Endothelial cell of umbilical vein (primary cell): ENCODE results near the gene SELENOH. TPM values are rescaled to one million over a fixed set of nuclear protein-coding genes. Genes with fewer than 3 reads are reported as not detected.

Experiments used
- BruUV-seq: library from RNA; stranded (reverse); fragments of 400-500 nt; replicated peaks from 2 replicates; lab custom pipeline; 2021; lab: Mats Ljungman, UMichigan
- CTCF ChIA-PET: fragments of 300-600, 350-600 bp; sonication (Branson Sonifier 250); formaldehyde crosslinking; loops from one replicate; lab custom pipeline; 2021; ENCODE audit warnings: antibody characterized with exemption, inconsistent platforms; lab: Charles Lee
- POLR2A ChIA-PET: fragments of 300-600, 350-600 bp; sonication (Branson Sonifier 250); formaldehyde crosslinking; loops from one replicate; lab custom pipeline; 2021; ENCODE audit warnings: antibody characterized with exemption, inconsistent platforms; lab: Charles Lee
- DNase-seq: peaks from one replicate; pipeline ENCODE4 v3.0.0-alpha.2; 2011; ENCODE audit warnings: low read depth, low spot score
- FAIRE-seq: peaks from 2 replicates; lab custom pipeline; 2011; peaks lifted over from hg19 to GRCh38; lab: Jason Lieb, UNC
- H2AFZ ChIP-seq: 2 replicates; pipeline ENCODE4 v1.6.0; 2012; ENCODE audit warnings: low read depth, low read length, control low read depth, inconsistent platforms
- H3K27ac ChIP-seq: 2 replicates; pipeline ENCODE4 v1.5.1; 2011; ENCODE audit warnings: low read depth, mild to moderate bottlenecking, control low read depth, low read length, moderate library complexity; ENCODE audit not compliant: insufficient read depth
- H3K27me3 ChIP-seq, 2 experiments: 2 replicates each; pipeline versions ENCODE4 v1.6.0 to v1.6.1; 2011; ENCODE audit warnings: low read length in 2 of 2, mixed read lengths in 1 of 2; ENCODE audit not compliant: control insufficient read depth in 2 of 2, insufficient read depth in 2 of 2
- H3K36me3 ChIP-seq, 2 experiments: 2 replicates in 1 of 2; 3 replicates in 1 of 2; pipeline ENCODE4 v1.5.1; 2011; ENCODE audit warnings: low read length in 2 of 2, mild to moderate bottlenecking in 1 of 2, moderate library complexity in 1 of 2; ENCODE audit not compliant: control insufficient read depth in 2 of 2, insufficient read depth in 2 of 2; ENCODE audit errors: extremely low read depth in 1 of 2
- H3K4me1 ChIP-seq: 3 replicates; pipeline ENCODE4 v1.5.1; 2011; ENCODE audit warnings: mild to moderate bottlenecking, low read length; ENCODE audit not compliant: control insufficient read depth, insufficient read depth; ENCODE audit errors: extremely low read depth
- H3K4me2 ChIP-seq: 2 replicates; pipeline ENCODE4 v1.6.1; 2011; ENCODE audit warnings: low read length, control low read depth, mixed read lengths; ENCODE audit not compliant: insufficient read depth
- H3K4me3 ChIP-seq, 3 experiments: fragments of 200-600 bp in 1 of 3; sonication (generic), shearing (Covaris generic) in 1 of 3; replicated peaks in 1 of 3; 2 replicates each; pipeline ENCODE4 v1.5.1; 2011 to 2016; ENCODE audit warnings: control low read depth in 3 of 3, low read length in 3 of 3, mild to moderate bottlenecking in 2 of 3, inconsistent platforms in 1 of 3, low read depth in 1 of 3, moderate library complexity in 1 of 3; ENCODE audit not compliant: insufficient read depth in 1 of 3
- H3K79me2 ChIP-seq: 2 replicates; pipeline ENCODE4 v1.6.0; 2012; ENCODE audit warnings: low read length, inconsistent platforms; ENCODE audit not compliant: control insufficient read depth, insufficient read depth
- H3K9ac ChIP-seq: replicated peaks from 2 replicates; pipeline ENCODE3; 2011; ENCODE audit warnings: low read length, control low read depth; ENCODE audit not compliant: insufficient read depth; ENCODE audit errors: extremely low read depth
- H3K9me1 ChIP-seq: replicated peaks from 3 replicates; pipeline ENCODE4 v1.6.0; 2011; ENCODE audit warnings: mild to moderate bottlenecking, low read length; ENCODE audit not compliant: control insufficient read depth, insufficient read depth; ENCODE audit errors: extremely low read depth
- H3K9me3 ChIP-seq: replicated peaks from 2 replicates; pipeline ENCODE4 v1.5.1; 2012; ENCODE audit warnings: low read length, inconsistent platforms; ENCODE audit not compliant: control insufficient read depth, insufficient read depth
- H4K20me1 ChIP-seq: replicated peaks from 2 replicates; pipeline ENCODE3; 2011; ENCODE audit warnings: mild to moderate bottlenecking, low read length; ENCODE audit not compliant: control insufficient read depth, insufficient read depth; ENCODE audit errors: extremely low read depth
- EZH2 ChIP-seq: IDR thresholded peaks from 2 replicates; pipeline ENCODE4 v1.6.1; 2012; ENCODE audit warnings: borderline replicate concordance, low read depth, mild to moderate bottlenecking, moderate library complexity, low read length, inconsistent platforms; ENCODE audit not compliant: severe bottlenecking
- FOS ChIP-seq: IDR thresholded peaks from 2 replicates; pipeline ENCODE4 v1.6.1; 2011; ENCODE audit warnings: mild to moderate bottlenecking, low read length, moderate library complexity, borderline replicate concordance; ENCODE audit not compliant: insufficient read depth
- GATA2 ChIP-seq: IDR thresholded peaks from 2 replicates; pipeline ENCODE4 v1.7.0; 2011; ENCODE audit warnings: low read depth, mild to moderate bottlenecking, moderate library complexity, mixed read lengths, low read length; ENCODE audit not compliant: insufficient read length, insufficient read depth
- JUN ChIP-seq: IDR thresholded peaks from 2 replicates; pipeline ENCODE4 v1.6.1; 2011; ENCODE audit warnings: borderline replicate concordance, low read depth; ENCODE audit not compliant: insufficient read length, insufficient read depth
- MAX ChIP-seq: IDR thresholded peaks from 2 replicates; pipeline ENCODE4 v1.6.1; 2011; ENCODE audit not compliant: insufficient read depth, insufficient read length
- MYC ChIP-seq: IDR thresholded peaks from one replicate; pipeline ENCODE4 v1.6.1; 2011; ENCODE audit warnings: mild to moderate bottlenecking, low read depth, low read length
- POLR2A ChIP-seq: IDR thresholded peaks from 2 replicates; pipeline ENCODE4 v1.6.1; 2012; ENCODE audit warnings: low read depth, mild to moderate bottlenecking, control low read depth, low read length
- POLR2AphosphoS5 ChIP-seq: IDR thresholded peaks from 2 replicates; pipeline ENCODE4 v1.6.1; 2012; ENCODE audit warnings: low read depth, mild to moderate bottlenecking, control low read depth, low read length, moderate library complexity; ENCODE audit not compliant: insufficient read depth
- dilution Hi-C: fragments of 300-500 bp; cut with MboI; formaldehyde crosslinking; loops from one replicate; pipeline ENCODE4 v1.15.0; 2019; ENCODE audit warnings: low sequenced_read_pairs; ENCODE audit not compliant: extremely low pct_ligation_motif_present
- intact Hi-C: fragments of 100-400 bp; cut with micrococcal nuclease; formaldehyde crosslinking; loops from one replicate; pipeline ENCODE4 v1.10.0; 2022
- polyA plus RNA-seq, 4 experiments: library from polyadenylated mRNA; depleted of rRNA in 3 of 4; stranded (reverse) in 3 of 4; unstranded in 1 of 4; fragments of >200 nt; gene quantifications; 2 replicates each; pipeline versions ENCODE4 v1.2.1 to v1.2.3, GENCODE V29; 2011 to 2012; ENCODE audit warnings: missing spikeins in 1 of 4
- total RNA-seq: library from RNA; stranded (reverse); gene quantifications from 2 replicates; pipeline ENCODE4 v1.2.3, GENCODE V29; 2021
- TF ChIP-seq, protein P1 (sequence below), 2 donors: IDR thresholded peaks; 1 replicate in 1 of 2; 2 replicates in 1 of 2; pipeline ENCODE4 v1.5.1; 2011; ENCODE audit warnings: low read length in 2 of 2, mild to moderate bottlenecking in 2 of 2, moderate library complexity in 2 of 2, control low read depth in 1 of 2, inconsistent platforms in 1 of 2, low read depth in 1 of 2; ENCODE audit not compliant: insufficient read depth in 1 of 2; ENCODE audit errors: extremely low read depth in 1 of 2

The SELENOH gene
- total and polyA plus RNA-seq, 2 donors (not counting 3 experiments of a cell fraction or from before 2014, with no cell fraction given) = 161 to 247 TPM

DNA sequence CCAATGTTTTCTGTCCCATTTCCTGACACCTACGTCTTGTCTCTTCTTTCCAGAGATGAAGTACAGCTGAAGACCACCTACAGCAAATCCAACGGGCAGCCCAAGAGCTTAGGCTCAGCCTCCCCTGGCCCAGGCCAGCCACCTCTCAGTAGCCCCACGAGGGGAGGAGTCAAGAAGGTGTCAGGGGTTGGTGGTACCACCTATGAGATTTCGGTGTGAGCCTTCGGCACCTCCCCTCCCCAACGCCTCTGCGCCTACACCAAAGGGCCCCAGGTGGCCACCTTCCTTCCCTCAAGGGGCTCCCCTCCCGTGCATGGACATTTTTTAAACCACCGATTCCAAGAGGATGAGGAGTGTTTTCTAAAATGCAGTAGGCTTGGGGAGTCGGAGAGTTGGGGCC lies 41.5 kb upstream of the SELENOH start:
- H3K9me1 ChIP-seq = no peaks in the 10 kb centered on the region
- H3K79me2 ChIP-seq = no peaks in the 10 kb centered on the region
- no peaks in the 10 kb centered on the region for H4K20me1 ChIP-seq
- DNase-seq (no peak), FAIRE-seq (no peak)
- H3K4me3 ChIP-seq = no peak overlapping the region
- POLR2A ChIA-PET = no interaction called here
- no peak overlapping the region for H3K9ac ChIP-seq
- H3K27ac ChIP-seq = no peak overlapping the region
- intact Hi-C loops = no loop called here
- no peaks in the 10 kb centered on the region for H3K4me1 ChIP-seq
- no peaks in the 10 kb centered on the region for H3K27me3 ChIP-seq
- CTCF ChIA-PET = interaction anchor here (2.4 kb wide), 1 partner anchor 101 kb away, joined by 10 read pairs; no protein-coding TSS in a partner anchor
- dilution Hi-C loops = no loop called here
- TF ChIP-seq, protein P1, sequence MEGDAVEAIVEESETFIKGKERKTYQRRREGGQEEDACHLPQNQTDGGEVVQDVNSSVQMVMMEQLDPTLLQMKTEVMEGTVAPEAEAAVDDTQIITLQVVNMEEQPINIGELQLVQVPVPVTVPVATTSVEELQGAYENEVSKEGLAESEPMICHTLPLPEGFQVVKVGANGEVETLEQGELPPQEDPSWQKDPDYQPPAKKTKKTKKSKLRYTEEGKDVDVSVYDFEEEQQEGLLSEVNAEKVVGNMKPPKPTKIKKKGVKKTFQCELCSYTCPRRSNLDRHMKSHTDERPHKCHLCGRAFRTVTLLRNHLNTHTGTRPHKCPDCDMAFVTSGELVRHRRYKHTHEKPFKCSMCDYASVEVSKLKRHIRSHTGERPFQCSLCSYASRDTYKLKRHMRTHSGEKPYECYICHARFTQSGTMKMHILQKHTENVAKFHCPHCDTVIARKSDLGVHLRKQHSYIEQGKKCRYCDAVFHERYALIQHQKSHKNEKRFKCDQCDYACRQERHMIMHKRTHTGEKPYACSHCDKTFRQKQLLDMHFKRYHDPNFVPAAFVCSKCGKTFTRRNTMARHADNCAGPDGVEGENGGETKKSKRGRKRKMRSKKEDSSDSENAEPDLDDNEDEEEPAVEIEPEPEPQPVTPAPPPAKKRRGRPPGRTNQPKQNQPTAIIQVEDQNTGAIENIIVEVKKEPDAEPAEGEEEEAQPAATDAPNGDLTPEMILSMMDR (IDR thresholded peaks at IDR 0.05; ENCODE audit: extremely low read depth in 1 of 2, insufficient read depth in 1 of 2, low read depth in 1 of 2, low read length in 2 of 2) = no peak
- TF ChIP-seq POLR2A (no peak), EZH2 (no peak), POLR2AphosphoS5 (no peak), MYC (no peak), FOS (no peak), JUN (no peak), MAX (no peak), GATA2 (no peak)
- no peak overlapping the region for H2AFZ ChIP-seq
- BruUV-seq = no TSS peak
- H3K4me2 ChIP-seq = no peak overlapping the region
- peaks cover 29 to 43% of the 10 kb centered on the region in 2 experiments for H3K36me3 ChIP-seq
- no peaks in the 10 kb centered on the region for H3K9me3 ChIP-seq
